GM23338 (cell line): ENCODE measurements around the gene KCNMB1. TPM values are rescaled to one million over a fixed set of nuclear protein-coding genes. Genes with fewer than 3 reads are reported as not detected.

ENCODE experiments used
- ATAC-seq: fragments of 200-7000 bp; cut with Tn5 transposase; 3 replicates; pipeline ENCODE4 v1.9.1; 2020
- DNase-seq: peaks from one replicate; pipeline ENCODE4 v3.0.0-alpha.2; 2015; ENCODE audit warnings: low spot score
- H2AFZ ChIP-seq: fragments of 200-600 bp; sonication (generic); 2 replicates; pipeline ENCODE4 v1.8.0; 2016; ENCODE audit warnings: antibody characterized with exemption, mild to moderate bottlenecking, moderate library complexity
- H3F3A ChIP-seq: fragments of 200-600 bp; sonication (generic); replicated peaks from 2 replicates; pipeline ENCODE4 v1.8.0; 2017; ENCODE audit warnings: antibody characterized with exemption, mixed run types, low read depth
- H3K27ac ChIP-seq: fragments of 200-600 bp; sonication (generic); 2 replicates; pipeline ENCODE4 v1.6.1; 2016; ENCODE audit warnings: low read depth
- H3K27me3 ChIP-seq: fragments of 200-600 bp; sonication (generic); 2 replicates; pipeline ENCODE4 v1.8.0; 2016; ENCODE audit warnings: mild to moderate bottlenecking, mixed run types, moderate library complexity; ENCODE audit not compliant: insufficient read depth
- H3K36me3 ChIP-seq: fragments of 200-600 bp; sonication (generic); 2 replicates; pipeline ENCODE4 v1.8.0; 2016; ENCODE audit warnings: mild to moderate bottlenecking; ENCODE audit not compliant: insufficient read depth
- H3K4me1 ChIP-seq: fragments of 200-600 bp; sonication (generic); 2 replicates; pipeline ENCODE4 v1.8.0; 2016; ENCODE audit warnings: mild to moderate bottlenecking, moderate library complexity; ENCODE audit not compliant: insufficient read depth
- H3K4me2 ChIP-seq: fragments of 200-600 bp; sonication (generic); 2 replicates; pipeline ENCODE4 v1.7.1; 2017; ENCODE audit warnings: mixed run types
- H3K4me3 ChIP-seq: fragments of 200-600 bp; sonication (generic); 2 replicates; pipeline ENCODE4 v1.6.1; 2016; ENCODE audit warnings: mixed run types
- H3K79me2 ChIP-seq: fragments of 200-600 bp; sonication (generic); replicated peaks from 2 replicates; pipeline ENCODE4 v1.8.0; 2017; ENCODE audit warnings: mild to moderate bottlenecking; ENCODE audit not compliant: insufficient read depth
- H3K9me2 ChIP-seq: fragments of 200-600 bp; sonication (generic); 2 replicates; pipeline ENCODE4 v1.8.0; 2017; ENCODE audit not compliant: insufficient read depth
- H4K20me1 ChIP-seq: fragments of 200-600 bp; sonication (generic); replicated peaks from 2 replicates; pipeline ENCODE4 v1.8.0; 2017; ENCODE audit warnings: mild to moderate bottlenecking; ENCODE audit not compliant: insufficient read depth
- H3K27ac Mint-ChIP-seq: 2 replicates; pipeline ENCODE4 v1.8.0; 2020; ENCODE audit warnings: inconsistent platforms, mild to moderate bottlenecking, moderate library complexity, mixed read lengths
- H3K27me3 Mint-ChIP-seq: 3 replicates; pipeline ENCODE4 v1.8.0; 2022; ENCODE audit warnings: low read depth, mild to moderate bottlenecking, moderate library complexity, mixed read lengths, inconsistent platforms; ENCODE audit not compliant: insufficient read depth, poor library complexity
- H3K36me3 Mint-ChIP-seq: 3 replicates; pipeline ENCODE4 v1.8.0; 2021; ENCODE audit warnings: low read depth, mild to moderate bottlenecking, inconsistent platforms, moderate library complexity, mixed read lengths
- H3K4me1 Mint-ChIP-seq: 3 replicates; pipeline ENCODE4 v1.8.0; 2020; ENCODE audit warnings: mild to moderate bottlenecking, inconsistent platforms, mixed read lengths
- H3K4me3 Mint-ChIP-seq: 3 replicates; pipeline ENCODE4 v1.8.0; 2021; ENCODE audit warnings: moderate library complexity, mild to moderate bottlenecking, inconsistent platforms, mixed read lengths
- H3K9me3 Mint-ChIP-seq: 3 replicates; pipeline ENCODE4 v1.8.0; 2020; ENCODE audit warnings: moderate library complexity, mild to moderate bottlenecking, inconsistent platforms, mixed read lengths
- EZH2 ChIP-seq: fragments of 200-600 bp; sonication (generic); IDR thresholded peaks from one replicate; pipeline ENCODE4 v1.8.0; 2017; ENCODE audit warnings: antibody characterized with exemption, mild to moderate bottlenecking, low read depth; ENCODE audit not compliant: unreplicated experiment
- EZH2phosphoT487 ChIP-seq: fragments of 200-600 bp; sonication (generic); IDR thresholded peaks from one replicate; pipeline ENCODE4 v1.8.1; 2018; ENCODE audit warnings: antibody characterized with exemption; ENCODE audit not compliant: unreplicated experiment
- STAT1 ChIP-seq: IDR thresholded peaks from one replicate; pipeline ENCODE4 v1.6.1; 2016; ENCODE audit warnings: antibody characterized with exemption; ENCODE audit not compliant: unreplicated experiment
- ZNF114 ChIP-seq: fragments of 250-450 bp; sonication (Bioruptor Pico); IDR thresholded peaks from 2 replicates; pipeline ENCODE4 v1.5.0; 2020; ENCODE audit warnings: mild to moderate bottlenecking, moderate library complexity
- ZNF462 ChIP-seq: fragments of 250-450 bp; sonication (Bioruptor Pico); IDR thresholded peaks from 2 replicates; pipeline ENCODE4 v1.5.0; 2020; ENCODE audit warnings: mild to moderate bottlenecking, moderate library complexity
- polyA plus RNA-seq: library from polyadenylated mRNA; unstranded; fragments of >200 nt; fragmentation: Nextera tagmentation; extraction: Ambion mirVana; gene quantifications from 2 replicates; pipeline ENCODE4 v1.2.1, GENCODE V29; 2016
- total RNA-seq: library from RNA; depleted of rRNA; stranded (reverse); fragments of >200 nt; shearing (Covaris generic); gene quantifications from 2 replicates; pipeline ENCODE4 v1.2.3, GENCODE V29; 2014
- TF ChIP-seq, protein P1 (sequence below): IDR thresholded peaks from one replicate; pipeline ENCODE4 v1.6.1; 2018; ENCODE audit warnings: antibody characterized with exemption; ENCODE audit not compliant: unreplicated experiment
- TF ChIP-seq, protein P2 (sequence below), 2 experiments: fragments of 200-600 bp in 1 of 2; sonication (generic) in 1 of 2; conservative IDR thresholded peaks; 2 replicates each; pipeline versions ENCODE4 v1.5.1 to v1.6.1; 2016 to 2017; ENCODE audit warnings: antibody characterized with exemption in 2 of 2, low read depth in 2 of 2, mild to moderate bottlenecking in 2 of 2, moderate library complexity in 1 of 2

KCNMB1 gene
- total and polyA plus RNA-seq, 2 experiments from 2014 or later: 0.17 to 0.19 TPM

- TF ChIP-seq ZNF462 (CRISPR knock-in tag): no peak
Observed at GRCh38 chr5:170430866-170431437, 41.8 kb upstream of the KCNMB1 start (continued).

DNA sequence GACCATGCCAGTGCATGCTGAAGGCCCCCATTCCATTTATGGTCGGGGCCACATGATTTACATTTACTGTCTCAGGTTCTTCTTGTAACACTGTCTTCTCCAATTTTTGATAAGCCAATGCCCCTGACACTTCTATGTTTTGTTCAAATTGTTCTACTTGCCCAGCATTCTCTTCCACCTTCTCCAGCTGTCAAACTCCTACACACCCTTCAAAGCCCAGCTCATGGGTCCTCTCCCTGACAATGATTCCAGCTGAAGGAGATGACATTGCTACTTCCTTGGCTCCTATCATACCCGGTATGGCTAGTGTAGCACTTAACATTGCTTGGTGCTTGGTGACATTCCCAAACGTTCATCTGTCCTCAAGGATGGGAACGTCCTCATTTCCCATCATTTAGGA lies 41.1 kb upstream of the KCNMB1 start:
- H3F3A ChIP-seq: no peaks in the 10 kb centered on the region
- TF ChIP-seq EZH2phosphoT487: no peak
- TF ChIP-seq, protein P1, sequence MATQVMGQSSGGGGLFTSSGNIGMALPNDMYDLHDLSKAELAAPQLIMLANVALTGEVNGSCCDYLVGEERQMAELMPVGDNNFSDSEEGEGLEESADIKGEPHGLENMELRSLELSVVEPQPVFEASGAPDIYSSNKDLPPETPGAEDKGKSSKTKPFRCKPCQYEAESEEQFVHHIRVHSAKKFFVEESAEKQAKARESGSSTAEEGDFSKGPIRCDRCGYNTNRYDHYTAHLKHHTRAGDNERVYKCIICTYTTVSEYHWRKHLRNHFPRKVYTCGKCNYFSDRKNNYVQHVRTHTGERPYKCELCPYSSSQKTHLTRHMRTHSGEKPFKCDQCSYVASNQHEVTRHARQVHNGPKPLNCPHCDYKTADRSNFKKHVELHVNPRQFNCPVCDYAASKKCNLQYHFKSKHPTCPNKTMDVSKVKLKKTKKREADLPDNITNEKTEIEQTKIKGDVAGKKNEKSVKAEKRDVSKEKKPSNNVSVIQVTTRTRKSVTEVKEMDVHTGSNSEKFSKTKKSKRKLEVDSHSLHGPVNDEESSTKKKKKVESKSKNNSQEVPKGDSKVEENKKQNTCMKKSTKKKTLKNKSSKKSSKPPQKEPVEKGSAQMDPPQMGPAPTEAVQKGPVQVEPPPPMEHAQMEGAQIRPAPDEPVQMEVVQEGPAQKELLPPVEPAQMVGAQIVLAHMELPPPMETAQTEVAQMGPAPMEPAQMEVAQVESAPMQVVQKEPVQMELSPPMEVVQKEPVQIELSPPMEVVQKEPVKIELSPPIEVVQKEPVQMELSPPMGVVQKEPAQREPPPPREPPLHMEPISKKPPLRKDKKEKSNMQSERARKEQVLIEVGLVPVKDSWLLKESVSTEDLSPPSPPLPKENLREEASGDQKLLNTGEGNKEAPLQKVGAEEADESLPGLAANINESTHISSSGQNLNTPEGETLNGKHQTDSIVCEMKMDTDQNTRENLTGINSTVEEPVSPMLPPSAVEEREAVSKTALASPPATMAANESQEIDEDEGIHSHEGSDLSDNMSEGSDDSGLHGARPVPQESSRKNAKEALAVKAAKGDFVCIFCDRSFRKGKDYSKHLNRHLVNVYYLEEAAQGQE: no peak
- TF ChIP-seq STAT1: no peak
- TF ChIP-seq EZH2: no peak
- TF ChIP-seq ZNF114 (CRISPR knock-in tag): no peak
- TF ChIP-seq, protein P2, sequence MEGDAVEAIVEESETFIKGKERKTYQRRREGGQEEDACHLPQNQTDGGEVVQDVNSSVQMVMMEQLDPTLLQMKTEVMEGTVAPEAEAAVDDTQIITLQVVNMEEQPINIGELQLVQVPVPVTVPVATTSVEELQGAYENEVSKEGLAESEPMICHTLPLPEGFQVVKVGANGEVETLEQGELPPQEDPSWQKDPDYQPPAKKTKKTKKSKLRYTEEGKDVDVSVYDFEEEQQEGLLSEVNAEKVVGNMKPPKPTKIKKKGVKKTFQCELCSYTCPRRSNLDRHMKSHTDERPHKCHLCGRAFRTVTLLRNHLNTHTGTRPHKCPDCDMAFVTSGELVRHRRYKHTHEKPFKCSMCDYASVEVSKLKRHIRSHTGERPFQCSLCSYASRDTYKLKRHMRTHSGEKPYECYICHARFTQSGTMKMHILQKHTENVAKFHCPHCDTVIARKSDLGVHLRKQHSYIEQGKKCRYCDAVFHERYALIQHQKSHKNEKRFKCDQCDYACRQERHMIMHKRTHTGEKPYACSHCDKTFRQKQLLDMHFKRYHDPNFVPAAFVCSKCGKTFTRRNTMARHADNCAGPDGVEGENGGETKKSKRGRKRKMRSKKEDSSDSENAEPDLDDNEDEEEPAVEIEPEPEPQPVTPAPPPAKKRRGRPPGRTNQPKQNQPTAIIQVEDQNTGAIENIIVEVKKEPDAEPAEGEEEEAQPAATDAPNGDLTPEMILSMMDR (conservative IDR thresholded peaks at IDR 0.05; ENCODE audit: low read depth in 2 of 2): no peak

More for the DNA sequence above, 41.1 kb upstream of the KCNMB1 start:
- Histone ChIP-seq H3K79me2 (no peaks in the 10 kb centered on the region), H3K9me2 (no peaks in the 10 kb centered on the region), H3K4me2 (no peak overlapping the region), H3K36me3 (0 out of 2 replicates have a peak, but pooled peaks cover 6% of the 10 kb centered on the region), H3K27me3 (no peaks in the 10 kb centered on the region), H4K20me1 (no peaks in the 10 kb centered on the region), H3K4me3 (no peak overlapping the region), H3K4me1 (peaks cover 13% of the 10 kb centered on the region), H3K27ac (no peak overlapping the region), H2AFZ (no peak overlapping the region)
- Mint-ChIP-seq H3K27ac (no peak overlapping the region), H3K4me3 (no peak overlapping the region), H3K36me3 (0 out of 3 replicates have a peak, but pooled peaks cover 2% of the 10 kb centered on the region), H3K27me3 (peaks cover 5% of the 10 kb centered on the region), H3K9me3 (peaks cover 6% of the 10 kb centered on the region; the same call in 2 of the 3 replicates), H3K4me1 (peaks cover 17% of the 10 kb centered on the region)
- DNase-seq (no peak), ATAC-seq (no peak)
